Glutamatergic neuron (in vitro differentiated cells): ENCODE results near the gene TSC22D4. TPM values are rescaled to one million over a fixed set of nuclear protein-coding genes. Genes with fewer than 3 reads are reported as not detected.

Experiments used
- DNase-seq: peaks from one replicate; pipeline ENCODE4 v3.0.0; 2022
- H3K27ac Mint-ChIP-seq: one replicate; pipeline ENCODE4 v1.8.0; 2020; ENCODE audit warnings: mild to moderate bottlenecking, mixed read lengths, inconsistent platforms; ENCODE audit not compliant: unreplicated experiment
- H3K27me3 Mint-ChIP-seq: one replicate; pipeline ENCODE4 v1.8.0; 2020; ENCODE audit warnings: mild to moderate bottlenecking, moderate library complexity, mixed read lengths, inconsistent platforms; ENCODE audit not compliant: unreplicated experiment
- H3K36me3 Mint-ChIP-seq: one replicate; pipeline ENCODE4 v1.8.0; 2020; ENCODE audit warnings: mild to moderate bottlenecking, mixed read lengths, inconsistent platforms; ENCODE audit not compliant: unreplicated experiment
- H3K4me1 Mint-ChIP-seq: one replicate; pipeline ENCODE4 v1.8.0; 2020; ENCODE audit warnings: mild to moderate bottlenecking, low read depth, mixed read lengths, inconsistent platforms; ENCODE audit not compliant: unreplicated experiment
- H3K4me3 Mint-ChIP-seq: one replicate; pipeline ENCODE4 v1.8.0; 2020; ENCODE audit warnings: mild to moderate bottlenecking, mixed read lengths, inconsistent platforms; ENCODE audit not compliant: unreplicated experiment
- H3K9me3 Mint-ChIP-seq: one replicate; pipeline ENCODE4 v1.8.0; 2020; ENCODE audit warnings: mild to moderate bottlenecking, moderate library complexity, mixed read lengths, inconsistent platforms; ENCODE audit not compliant: unreplicated experiment
- CTCF ChIP-seq: fragments of 200-600 bp; sonication (generic); IDR thresholded peaks from one replicate; pipeline ENCODE4 v1.5.0; 2021; ENCODE audit not compliant: partially characterized antibody, unreplicated experiment
- total RNA-seq: library from RNA; stranded (reverse); fragmentation: NEBNext Ultra II Directional; extraction: Animal tissue kit (Norgen Biotek cat#: 25700); gene quantifications from one replicate; pipeline ENCODE4 v1.2.1, GENCODE V29; 2021; ENCODE audit not compliant: unreplicated experiment

TSC22D4 gene
- total RNA-seq, 1 donor from 2014 or later, result 39.6 TPM

GRCh38 chr7:100483722-100484672 lies 5.0 kb upstream of the TSC22D4 start, which contains the start of gene NYAP1:
NYAP1 (plus strand) TSS chr7:100483927; CDS start chr7:100485312, 1,385 bp downstream.
- Mint-ChIP-seq H3K36me3 (no peaks in the 10 kb centered on the region), H3K4me1 (peaks cover 13% of the 10 kb centered on the region), H3K27ac (peak within 1 kb of the TSS; percentile 85), H3K27me3 (peaks cover 5% of the 10 kb centered on the region), H3K4me3 (peak within 1 kb of the TSS; percentile 94), H3K9me3 (peaks cover 9% of the 10 kb centered on the region)
- no peak for TF ChIP-seq CTCF
- DNase-seq, result no peak

- peaks cover 9% of the 10 kb centered on the region for H3K9me3 Mint-ChIP-seq
- H3K4me3 Mint-ChIP-seq, result peak overlapping the region; percentile 94
- H3K36me3 Mint-ChIP-seq, result no peaks in the 10 kb centered on the region
- H3K27ac Mint-ChIP-seq, result peak overlapping the region; percentile 85
- peak; percentile 100 for TF ChIP-seq CTCF
- peaks cover 5% of the 10 kb centered on the region for H3K27me3 Mint-ChIP-seq
- DNase-seq, result peak; percentile 86
- H3K4me1 Mint-ChIP-seq, result peaks cover 13% of the 10 kb centered on the region
Measured at GRCh38 chr7:100483090-100483721, 4.2 kb upstream of the TSC22D4 start.

GRCh38 chr7:100482728-100483089 lies 3.7 kb upstream of the TSC22D4 start:
- H3K4me3 Mint-ChIP-seq, result peak overlapping the region; percentile 94
- no peak for TF ChIP-seq CTCF
- H3K27ac Mint-ChIP-seq, result peak overlapping the region; percentile 85
- H3K27me3 Mint-ChIP-seq, result peaks cover 5% of the 10 kb centered on the region
- DNase-seq, result no peak
- H3K4me1 Mint-ChIP-seq, result peaks cover 13% of the 10 kb centered on the region
- H3K36me3 Mint-ChIP-seq, result no peaks in the 10 kb centered on the region
- peaks cover 9% of the 10 kb centered on the region for H3K9me3 Mint-ChIP-seq

- Mint-ChIP-seq H3K4me1 (peaks cover 15% of the 10 kb centered on the region), H3K4me3 (peak overlapping the region; percentile 32), H3K27ac (no peak overlapping the region), H3K27me3 (peaks cover 5% of the 10 kb centered on the region), H3K9me3 (peaks cover 9% of the 10 kb centered on the region), H3K36me3 (no peaks in the 10 kb centered on the region)
- no peak for TF ChIP-seq CTCF
- no peak for DNase-seq
Measured at GRCh38 chr7:100481466-100481865, 2.5 kb upstream of the TSC22D4 start.
